ENCODE measurements around the gene B3GNT9.

The B3GNT9 gene

DNA sequence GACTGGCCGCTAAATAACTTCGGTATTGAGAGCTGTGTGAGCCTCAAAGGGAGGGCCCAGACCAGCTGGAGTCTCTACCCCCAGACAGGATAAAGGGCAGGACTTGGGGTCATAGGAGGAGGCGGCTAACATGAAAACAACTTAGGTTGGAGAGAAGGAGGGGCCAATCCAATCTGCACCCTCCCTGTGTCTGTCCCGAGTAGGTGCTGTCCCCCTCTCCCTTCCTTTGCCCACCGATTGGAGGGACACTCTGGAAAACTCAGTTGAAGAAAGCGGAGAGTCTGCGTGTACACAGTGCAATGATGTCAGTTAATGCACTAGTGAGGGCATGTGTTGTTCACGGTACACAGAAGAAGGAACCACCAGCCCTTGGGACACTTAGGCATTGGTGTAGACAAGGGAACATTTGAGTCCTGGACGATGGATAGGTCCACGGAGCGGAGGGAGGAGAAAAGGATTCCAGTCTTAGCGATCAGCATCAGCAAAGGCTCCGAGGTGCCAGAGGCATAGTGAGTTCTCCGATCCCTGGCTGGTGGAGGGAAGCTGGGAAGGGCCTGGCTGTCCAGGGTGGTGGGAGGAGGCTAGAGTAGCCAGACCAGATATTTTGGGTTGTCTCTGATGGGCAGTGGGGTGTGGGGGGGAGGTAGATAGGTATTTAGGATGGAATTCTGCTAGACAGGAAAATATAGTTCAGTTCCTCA, 20.3 kb upstream of the B3GNT9 start:
- Histone ChIP-seq H4K20me1 (ENCODE audit: insufficient read depth, low read length) (peaks cover 10% of the 10 kb centered on the region), H3K36me3 (ENCODE audit: insufficient read depth, low read length) (no peaks in the 10 kb centered on the region), H3K79me2 (ENCODE audit: insufficient read depth, low read length) (no peaks in the 10 kb centered on the region), H3K9ac (ENCODE audit: low read depth, low read length) (no peak overlapping the region), H3K4me1 (ENCODE audit: insufficient read depth, low read length) (peaks cover 31% of the 10 kb centered on the region), H3K27me3 (ENCODE audit: insufficient read depth, low read length, poor library complexity) (peaks cover 3% of the 10 kb centered on the region), H3K9me3 (ENCODE audit: insufficient read depth, low read length, severe bottlenecking) (no peaks in the 10 kb centered on the region), H3K4me2 (ENCODE audit: insufficient read depth, low read length) (peak overlapping the region; percentile 63; the same call in 1 of the 2 replicates), H2AFZ (ENCODE audit: low read depth, low read length) (no peak overlapping the region), H3K27ac (ENCODE audit: low read length) (no peak overlapping the region), H3K4me3 (ENCODE audit: low read depth in 1 of 2, low read length in 2 of 2) (no peak overlapping the region)
- 0 out of 3 replicates have a peak, but pooled peaks have one; percentile 2 for ATAC-seq (ENCODE audit: insufficient read depth, low read depth)
- TF ChIP-seq, protein P1, sequence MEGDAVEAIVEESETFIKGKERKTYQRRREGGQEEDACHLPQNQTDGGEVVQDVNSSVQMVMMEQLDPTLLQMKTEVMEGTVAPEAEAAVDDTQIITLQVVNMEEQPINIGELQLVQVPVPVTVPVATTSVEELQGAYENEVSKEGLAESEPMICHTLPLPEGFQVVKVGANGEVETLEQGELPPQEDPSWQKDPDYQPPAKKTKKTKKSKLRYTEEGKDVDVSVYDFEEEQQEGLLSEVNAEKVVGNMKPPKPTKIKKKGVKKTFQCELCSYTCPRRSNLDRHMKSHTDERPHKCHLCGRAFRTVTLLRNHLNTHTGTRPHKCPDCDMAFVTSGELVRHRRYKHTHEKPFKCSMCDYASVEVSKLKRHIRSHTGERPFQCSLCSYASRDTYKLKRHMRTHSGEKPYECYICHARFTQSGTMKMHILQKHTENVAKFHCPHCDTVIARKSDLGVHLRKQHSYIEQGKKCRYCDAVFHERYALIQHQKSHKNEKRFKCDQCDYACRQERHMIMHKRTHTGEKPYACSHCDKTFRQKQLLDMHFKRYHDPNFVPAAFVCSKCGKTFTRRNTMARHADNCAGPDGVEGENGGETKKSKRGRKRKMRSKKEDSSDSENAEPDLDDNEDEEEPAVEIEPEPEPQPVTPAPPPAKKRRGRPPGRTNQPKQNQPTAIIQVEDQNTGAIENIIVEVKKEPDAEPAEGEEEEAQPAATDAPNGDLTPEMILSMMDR (IDR thresholded peaks at IDR 0.05; ENCODE audit: borderline replicate concordance, extremely low read depth, low read length, poor library complexity, severe bottlenecking), result no peak
- no peak for TF ChIP-seq EZH2 (IDR thresholded peaks at IDR 0.05; ENCODE audit: borderline replicate concordance, low read depth, low read length, severe bottlenecking)
- DNase-seq, result no peak

DNA sequence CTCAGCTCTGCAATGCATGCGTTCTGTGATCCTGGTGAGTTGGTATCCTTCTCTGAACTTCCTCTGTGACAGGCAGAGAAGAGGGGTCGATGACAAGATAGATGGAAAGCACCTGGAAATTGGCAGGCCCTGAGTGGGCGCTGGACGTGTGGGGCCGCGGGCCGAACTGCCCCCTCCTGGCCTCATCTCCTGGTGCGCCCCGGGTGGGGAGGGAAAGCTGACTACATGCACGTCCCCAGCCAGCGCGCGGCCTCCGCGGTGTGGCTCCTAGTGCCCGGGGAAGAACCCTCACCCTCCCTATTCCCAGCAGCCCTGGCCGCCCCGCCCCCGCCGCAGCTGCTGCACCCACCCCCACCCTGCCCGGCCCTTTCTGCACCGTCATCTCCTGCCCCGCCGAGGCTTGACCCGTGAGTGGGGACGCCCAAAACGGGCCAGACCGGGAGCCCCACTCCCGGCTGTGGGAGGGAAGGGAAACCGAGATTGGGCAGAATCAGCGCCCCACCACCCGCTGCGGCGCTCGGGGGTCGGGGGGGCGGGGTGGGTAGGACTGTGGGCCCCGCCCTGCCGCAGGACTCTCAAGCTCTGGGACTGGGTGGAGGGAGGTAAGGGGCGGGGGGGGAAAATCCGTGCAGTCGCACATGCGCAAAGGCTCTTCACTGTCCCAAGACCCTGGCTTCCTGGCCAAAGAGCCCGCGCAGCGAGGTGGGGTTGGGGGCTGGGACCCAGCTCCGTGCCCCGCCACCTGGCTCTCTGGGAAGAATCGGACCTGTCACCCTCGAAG, 19.6 kb upstream of the B3GNT9 start, which contains the start of gene NOL3:
Gene NOL3 (plus strand): TSS at position 371 of the 781 bp plus-strand sequence.
- Histone ChIP-seq H3K27ac (ENCODE audit: low read length) (no peak within 1 kb of the TSS), H3K79me2 (ENCODE audit: insufficient read depth, low read length) (no peaks in the 10 kb centered on the region), H4K20me1 (ENCODE audit: insufficient read depth, low read length) (peaks cover 10% of the 10 kb centered on the region), H3K4me3 (ENCODE audit: low read depth in 1 of 2, low read length in 2 of 2) (peak within 1 kb of the TSS in 1 of 2 experiments; percentile 50; a peak in 2 of 4 replicates), H2AFZ (ENCODE audit: low read depth, low read length) (peak within 1 kb of the TSS; percentile 40), H3K27me3 (ENCODE audit: insufficient read depth, low read length, poor library complexity) (peaks cover 3% of the 10 kb centered on the region), H3K9me3 (ENCODE audit: insufficient read depth, low read length, severe bottlenecking) (no peaks in the 10 kb centered on the region), H3K4me1 (ENCODE audit: insufficient read depth, low read length) (peaks cover 31% of the 10 kb centered on the region), H3K9ac (ENCODE audit: low read depth, low read length) (peak within 1 kb of the TSS; percentile 45), H3K36me3 (ENCODE audit: insufficient read depth, low read length) (no peaks in the 10 kb centered on the region), H3K4me2 (ENCODE audit: insufficient read depth, low read length) (peak within 1 kb of the TSS; percentile 63)
- TF ChIP-seq, protein P1 (IDR thresholded peaks at IDR 0.05; ENCODE audit: borderline replicate concordance, extremely low read depth, low read length, poor library complexity, severe bottlenecking), result no peak
- no peak for TF ChIP-seq EZH2 (IDR thresholded peaks at IDR 0.05; ENCODE audit: borderline replicate concordance, low read depth, low read length, severe bottlenecking)
- ATAC-seq (ENCODE audit: insufficient read depth, low read depth), result peak; percentile 66
- peak; percentile 66 for DNase-seq

DNA sequence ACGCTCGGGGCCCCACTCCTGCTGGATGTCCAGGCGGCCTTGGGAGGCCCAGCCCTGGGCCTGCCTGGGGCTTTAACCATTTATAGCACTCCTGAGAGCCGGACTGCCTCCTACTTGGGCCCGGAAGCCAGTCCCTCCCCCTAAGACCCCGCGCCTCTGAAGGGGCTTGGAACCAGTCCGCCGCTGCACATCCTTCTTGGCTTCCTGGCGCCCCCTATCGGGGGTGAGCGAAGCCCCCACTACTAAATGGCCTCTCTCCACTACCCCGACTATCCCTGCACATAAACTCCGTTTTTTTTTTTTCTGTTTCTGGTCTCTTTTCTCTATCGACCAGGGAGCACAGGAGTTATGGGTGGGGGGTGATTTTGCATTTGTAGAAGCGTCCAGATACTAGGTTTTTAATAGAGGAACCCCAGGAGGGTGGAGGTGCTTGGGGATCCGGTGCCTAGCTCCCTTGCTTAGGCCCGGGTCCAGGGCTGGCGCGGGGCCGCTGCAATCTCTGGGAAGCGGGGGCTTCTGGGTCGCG, 18.9 kb upstream of the B3GNT9 start:
- H3K9me3 ChIP-seq (ENCODE audit: insufficient read depth, low read length, severe bottlenecking), result no peaks in the 10 kb centered on the region
- no peaks in the 10 kb centered on the region for H3K36me3 ChIP-seq (ENCODE audit: insufficient read depth, low read length)
- no peak overlapping the region for H3K27ac ChIP-seq (ENCODE audit: low read length)
- peak overlapping the region; percentile 45 for H3K9ac ChIP-seq (ENCODE audit: low read depth, low read length)
- DNase-seq, result peak; percentile 49
- H4K20me1 ChIP-seq (ENCODE audit: insufficient read depth, low read length), result peaks cover 10% of the 10 kb centered on the region
- peak overlapping the region in 1 of 2 experiments; percentile 50; a peak in 2 of 4 replicates for H3K4me3 ChIP-seq (ENCODE audit: low read depth in 1 of 2, low read length in 2 of 2)
- H2AFZ ChIP-seq (ENCODE audit: low read depth, low read length), result peak overlapping the region; percentile 40
- H3K27me3 ChIP-seq (ENCODE audit: insufficient read depth, low read length, poor library complexity), result peaks cover 3% of the 10 kb centered on the region
- H3K4me2 ChIP-seq (ENCODE audit: insufficient read depth, low read length), result peak overlapping the region; percentile 63
- peak; percentile 23; the same call in 2 of the 3 replicates for ATAC-seq (ENCODE audit: insufficient read depth, low read depth)
- TF ChIP-seq EZH2 (IDR thresholded peaks at IDR 0.05; ENCODE audit: borderline replicate concordance, low read depth, low read length, severe bottlenecking), result no peak
- TF ChIP-seq, protein P1 (IDR thresholded peaks at IDR 0.05; ENCODE audit: borderline replicate concordance, extremely low read depth, low read length, poor library complexity, severe bottlenecking), result peak; percentile 49
- H3K79me2 ChIP-seq (ENCODE audit: insufficient read depth, low read length), result no peaks in the 10 kb centered on the region
- H3K4me1 ChIP-seq (ENCODE audit: insufficient read depth, low read length), result peaks cover 29% of the 10 kb centered on the region
